WERI-Rb-1 (cell line): ENCODE measurements around the gene WWTR1.

Experiments
- DNase-seq: peaks from one replicate; pipeline ENCODE4 v3.0.0-alpha.2; 2020
- H3K27ac ChIP-seq: fragments of 250-450 bp; sonication (Bioruptor Pico); 2 replicates; pipeline ENCODE4 v1.5.1; 2020; ENCODE audit warnings: mild to moderate bottlenecking, moderate library complexity
- H3K27me3 ChIP-seq: fragments of 250-450 bp; sonication (Bioruptor Pico); 2 replicates; pipeline ENCODE4 v1.5.1; 2021; ENCODE audit warnings: mild to moderate bottlenecking, low read depth, moderate library complexity; ENCODE audit not compliant: insufficient read depth, severe bottlenecking
- H3K36me3 ChIP-seq: fragments of 250-450 bp; sonication (Bioruptor Pico); 2 replicates; pipeline ENCODE4 v1.5.1; 2020; ENCODE audit warnings: mild to moderate bottlenecking, moderate library complexity
- H3K4me3 ChIP-seq: 2 replicates; pipeline ENCODE4 v1.5.1; 2011; ENCODE audit warnings: low read depth, mild to moderate bottlenecking, control low read depth, low read length
- H3K9me3 ChIP-seq: fragments of 250-450 bp; sonication (Bioruptor Pico); 2 replicates; pipeline ENCODE4 v1.5.1; 2021; ENCODE audit warnings: mild to moderate bottlenecking, moderate library complexity; ENCODE audit not compliant: severe bottlenecking
- TF ChIP-seq, protein P1 (sequence below): IDR thresholded peaks from 2 replicates; pipeline ENCODE4 v1.5.1; 2011; ENCODE audit warnings: low read depth, mild to moderate bottlenecking, control low read depth, inconsistent platforms, low read length

WWTR1 gene

DNA sequence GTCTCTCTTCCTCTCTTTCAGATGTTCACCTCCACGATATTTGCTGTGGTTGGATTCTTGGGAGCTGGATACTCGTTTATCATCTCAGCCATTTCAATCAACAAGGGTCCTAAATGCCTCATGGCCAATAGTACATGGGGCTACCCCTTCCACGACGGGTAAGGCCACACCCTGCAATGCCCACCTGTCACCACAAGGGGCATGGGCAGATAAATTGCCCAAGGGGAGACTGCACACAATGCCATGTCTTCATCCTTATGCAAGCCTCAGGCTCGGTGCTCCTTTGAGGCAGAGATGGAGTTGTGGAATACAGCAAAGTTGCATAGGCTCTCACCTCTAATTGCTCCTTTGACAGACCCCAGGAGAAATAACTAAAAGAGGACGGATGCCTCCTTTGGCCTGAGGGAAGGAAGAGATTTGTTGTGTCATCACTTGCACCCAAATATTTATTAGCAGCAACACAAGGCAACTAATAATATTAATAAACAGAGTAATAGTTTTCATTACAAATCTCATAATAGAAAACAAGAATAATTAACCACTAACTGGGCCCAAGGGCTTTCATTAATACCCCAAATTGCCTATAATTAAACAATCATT is 170.1 kb downstream of the WWTR1 start:
- Histone ChIP-seq H3K36me3 (no peaks in the 10 kb centered on the region), H3K4me3 (no peak overlapping the region), H3K27me3 (no peaks in the 10 kb centered on the region), H3K9me3 (no peaks in the 10 kb centered on the region), H3K27ac (no peak overlapping the region)
- DNase-seq, result peak; percentile 50
- TF ChIP-seq, protein P1, sequence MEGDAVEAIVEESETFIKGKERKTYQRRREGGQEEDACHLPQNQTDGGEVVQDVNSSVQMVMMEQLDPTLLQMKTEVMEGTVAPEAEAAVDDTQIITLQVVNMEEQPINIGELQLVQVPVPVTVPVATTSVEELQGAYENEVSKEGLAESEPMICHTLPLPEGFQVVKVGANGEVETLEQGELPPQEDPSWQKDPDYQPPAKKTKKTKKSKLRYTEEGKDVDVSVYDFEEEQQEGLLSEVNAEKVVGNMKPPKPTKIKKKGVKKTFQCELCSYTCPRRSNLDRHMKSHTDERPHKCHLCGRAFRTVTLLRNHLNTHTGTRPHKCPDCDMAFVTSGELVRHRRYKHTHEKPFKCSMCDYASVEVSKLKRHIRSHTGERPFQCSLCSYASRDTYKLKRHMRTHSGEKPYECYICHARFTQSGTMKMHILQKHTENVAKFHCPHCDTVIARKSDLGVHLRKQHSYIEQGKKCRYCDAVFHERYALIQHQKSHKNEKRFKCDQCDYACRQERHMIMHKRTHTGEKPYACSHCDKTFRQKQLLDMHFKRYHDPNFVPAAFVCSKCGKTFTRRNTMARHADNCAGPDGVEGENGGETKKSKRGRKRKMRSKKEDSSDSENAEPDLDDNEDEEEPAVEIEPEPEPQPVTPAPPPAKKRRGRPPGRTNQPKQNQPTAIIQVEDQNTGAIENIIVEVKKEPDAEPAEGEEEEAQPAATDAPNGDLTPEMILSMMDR, result peak; percentile 70

GRCh38 chr3:149486726-149487125 is 171.1 kb downstream of the WWTR1 start:
- Histone ChIP-seq H3K27me3 (no peaks in the 10 kb centered on the region), H3K27ac (no peak overlapping the region), H3K36me3 (no peaks in the 10 kb centered on the region), H3K4me3 (no peak overlapping the region), H3K9me3 (no peaks in the 10 kb centered on the region)
- DNase-seq, result no peak
- TF ChIP-seq, protein P1, result no peak

- H3K27ac ChIP-seq, result no peak overlapping the region
- H3K36me3 ChIP-seq, result no peaks in the 10 kb centered on the region
- H3K27me3 ChIP-seq, result no peaks in the 10 kb centered on the region
- TF ChIP-seq, protein P1, result no peak
- H3K4me3 ChIP-seq, result no peak overlapping the region
- DNase-seq, result no peak
- H3K9me3 ChIP-seq, result no peaks in the 10 kb centered on the region
Observed at GRCh38 chr3:149481491-149481890, 176.3 kb downstream of the WWTR1 start.

GRCh38 chr3:149481056-149481455 is 176.8 kb downstream of the WWTR1 start:
- TF ChIP-seq, protein P1, result no peak
- Histone ChIP-seq H3K27me3 (no peaks in the 10 kb centered on the region), H3K4me3 (no peak overlapping the region), H3K27ac (no peak overlapping the region), H3K36me3 (no peaks in the 10 kb centered on the region), H3K9me3 (no peaks in the 10 kb centered on the region)
- no peak for DNase-seq

DNA sequence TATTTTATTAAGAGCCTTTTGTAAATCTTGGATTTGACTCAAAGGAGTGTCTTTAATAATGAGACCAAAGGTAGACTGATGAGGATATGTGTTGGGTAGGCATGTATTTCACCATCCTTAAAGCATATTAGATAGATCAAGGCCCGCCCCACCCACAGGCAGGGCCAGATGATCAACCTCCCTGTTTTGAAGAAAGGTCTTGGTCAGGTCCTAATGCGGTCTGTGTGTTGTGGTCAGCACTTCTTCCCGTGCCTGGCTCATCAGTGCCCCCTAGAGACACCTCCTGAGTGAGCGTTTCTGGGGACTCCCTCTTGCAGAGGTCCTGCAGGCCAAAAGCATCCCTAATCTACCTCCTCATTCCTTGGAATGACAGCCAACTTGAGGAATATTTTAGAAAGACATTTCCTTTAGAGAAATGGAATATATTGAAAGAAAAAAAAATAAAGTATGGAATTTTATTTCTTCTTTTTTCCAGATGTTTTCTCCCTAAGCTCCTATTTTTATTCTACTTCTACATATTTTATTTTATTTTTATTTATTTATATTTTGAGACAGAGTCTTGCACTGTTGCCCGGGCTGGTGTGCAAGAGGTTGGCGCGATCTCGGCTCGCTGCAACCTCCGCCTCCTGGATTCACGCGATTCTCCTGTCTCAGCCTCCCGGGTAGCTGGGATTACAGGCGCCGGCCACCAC is 177.4 kb downstream of the WWTR1 start:
- TF ChIP-seq, protein P1, result peak; percentile 91
- Histone ChIP-seq H3K36me3 (no peaks in the 10 kb centered on the region), H3K4me3 (no peak overlapping the region), H3K9me3 (no peaks in the 10 kb centered on the region), H3K27me3 (no peaks in the 10 kb centered on the region), H3K27ac (no peak overlapping the region)
- DNase-seq, result peak; percentile 86
